GM12864 (cell line): ENCODE results near the gene LAMA2.
"Not testable (repeated sequence)": the region's sequence is repeated elsewhere in the genome, so short reads cannot be mapped to it uniquely, and the experiment has no call there.

Experiments used
- DNase-seq: peaks from one replicate; pipeline ENCODE4 v3.0.0-alpha.2; 2011; ENCODE audit warnings: low read depth
- H3K4me3 ChIP-seq: 2 replicates; pipeline ENCODE4 v1.5.1; 2011; ENCODE audit warnings: mild to moderate bottlenecking, low read depth, low read length, control low read depth
- CTCF ChIP-seq: IDR thresholded peaks from 2 replicates; pipeline ENCODE4 v1.5.1; 2011; ENCODE audit warnings: low read depth, mild to moderate bottlenecking, moderate library complexity, low read length, control low read depth, inconsistent platforms; ENCODE audit errors: missing control alignments

Gene LAMA2

GRCh38 chr6:129150507-129150906, 267.6 kb downstream of the LAMA2 start:
- no peak for TF ChIP-seq CTCF
- no peak overlapping the region for H3K4me3 ChIP-seq
- no peak for DNase-seq

- TF ChIP-seq CTCF, result no peak
- DNase-seq, result no peak
- no peak overlapping the region for H3K4me3 ChIP-seq
Measured at GRCh38 chr6:129153257-129153656, 270.3 kb downstream of the LAMA2 start.

GRCh38 chr6:129159242-129159641, 276.3 kb downstream of the LAMA2 start:
- not testable (repeated sequence) for DNase-seq, H3K4me3 ChIP-seq

- no peak for TF ChIP-seq CTCF
- no peak for DNase-seq
- no peak overlapping the region for H3K4me3 ChIP-seq
Measured at GRCh38 chr6:129162605-129163004, 279.7 kb downstream of the LAMA2 start.

GRCh38 chr6:129163551-129163950, 280.6 kb downstream of the LAMA2 start:
- H3K4me3 ChIP-seq, result no peak overlapping the region
- TF ChIP-seq CTCF, result no peak
- DNase-seq, result no peak

- TF ChIP-seq CTCF, result no peak
- no peak for DNase-seq
- H3K4me3 ChIP-seq, result no peak overlapping the region
Measured at GRCh38 chr6:129164032-129164431, 281.1 kb downstream of the LAMA2 start.

- DNase-seq, H3K4me3 ChIP-seq: not testable (repeated sequence)
Measured at GRCh38 chr6:129172279-129172995, 289.5 kb downstream of the LAMA2 start.

- DNase-seq, result no peak
- no peak for TF ChIP-seq CTCF
- no peak overlapping the region for H3K4me3 ChIP-seq
Measured at GRCh38 chr6:129175066-129175465, 292.1 kb downstream of the LAMA2 start.
